HepG2 (cell line): ENCODE measurements around the gene NPB. TPM values are rescaled to one million over a fixed set of nuclear protein-coding genes. Genes with fewer than 3 reads are reported as not detected.

ENCODE experiments used
- AGO2 ChIP-seq: fragments of 200-400 bp; formaldehyde crosslinking; optimal IDR thresholded peaks from 2 replicates; pipeline ENCODE3; 2017; ENCODE audit warnings: mild to moderate bottlenecking, low read depth, low read length, moderate library complexity
- DNMT1 ChIP-seq: sonication (generic); formaldehyde crosslinking; IDR thresholded peaks from 2 replicates; pipeline ENCODE4 v1.5.1; 2020; ENCODE audit warnings: mild to moderate bottlenecking, missing genetic modification reagents
- EEA1 ChIP-seq: sonication (generic); formaldehyde crosslinking; IDR thresholded peaks from 2 replicates; pipeline ENCODE4 v1.5.1; 2020; ENCODE audit warnings: mild to moderate bottlenecking, missing genetic modification reagents, borderline replicate concordance
- EED ChIP-seq: sonication (generic); formaldehyde crosslinking; IDR thresholded peaks from 2 replicates; pipeline ENCODE4 v1.5.0; 2020; ENCODE audit warnings: mild to moderate bottlenecking, missing genetic modification reagents
- HNF1A ChIP-seq, 2 experiments: sonication (generic) in 1 of 2; formaldehyde crosslinking in 1 of 2; IDR thresholded peaks; 2 replicates each; pipeline versions ENCODE4 v1.4.0 to v1.6.1; 2016 to 2020; ENCODE audit warnings: borderline replicate concordance in 1 of 2, low read depth in 1 of 2, mild to moderate bottlenecking in 1 of 2, missing genetic modification reagents in 1 of 2
- HNF4A ChIP-seq: sonication (generic); formaldehyde crosslinking; IDR thresholded peaks from 2 replicates; pipeline ENCODE4 v1.4.0; 2020; ENCODE audit warnings: missing genetic modification reagents
- KLF11 ChIP-seq: IDR thresholded peaks from 2 replicates; pipeline ENCODE4 v1.6.1; 2016; ENCODE audit warnings: missing compliant biosample characterization
- MEF2D ChIP-seq: sonication (generic); formaldehyde crosslinking; IDR thresholded peaks from 2 replicates; pipeline ENCODE4 v1.5.1; 2020; ENCODE audit warnings: mild to moderate bottlenecking, missing genetic modification reagents
- NFIB ChIP-seq: sonication (generic); formaldehyde crosslinking; IDR thresholded peaks from 2 replicates; pipeline ENCODE4 v1.9.0; 2021; ENCODE audit warnings: missing genetic modification reagents, mild to moderate bottlenecking, borderline replicate concordance
- POLR2G ChIP-seq: fragments of 200-400 bp; formaldehyde crosslinking; IDR thresholded peaks from 2 replicates; pipeline ENCODE4 v1.6.1; 2018; ENCODE audit warnings: mild to moderate bottlenecking, low read depth, low read length, moderate library complexity
- PTBP1 ChIP-seq: fragments of 200-400 bp; formaldehyde crosslinking; IDR thresholded peaks from 2 replicates; pipeline ENCODE4 v1.6.1; 2018; ENCODE audit warnings: low read length, low read depth; ENCODE audit not compliant: poor library complexity, severe bottlenecking
- RXRA ChIP-seq: sonication (generic); formaldehyde crosslinking; IDR thresholded peaks from 2 replicates; pipeline ENCODE4 v1.5.1; 2020; ENCODE audit warnings: missing genetic modification reagents
- SALL2 ChIP-seq: sonication (generic); formaldehyde crosslinking; IDR thresholded peaks from 2 replicates; pipeline ENCODE4 v1.8.1; 2023; ENCODE audit warnings: mild to moderate bottlenecking, missing genetic modification reagents, inconsistent platforms
- SP140L ChIP-seq: sonication (generic); formaldehyde crosslinking; IDR thresholded peaks from 2 replicates; pipeline ENCODE4 v1.4.0; 2020; ENCODE audit warnings: missing genetic modification reagents, borderline replicate concordance
- YEATS4 ChIP-seq: sonication (generic); formaldehyde crosslinking; IDR thresholded peaks from 2 replicates; pipeline ENCODE4 v1.4.0; 2020; ENCODE audit warnings: missing genetic modification reagents, borderline replicate concordance
- ZBTB7A ChIP-seq: sonication (generic); formaldehyde crosslinking; IDR thresholded peaks from 2 replicates; pipeline ENCODE4 v1.8.0; 2022; ENCODE audit warnings: mild to moderate bottlenecking, missing genetic modification reagents
- polyA plus RNA-seq, 8 experiments: library from polyadenylated mRNA; depleted of rRNA in 3 of 8; stranded (reverse) in 7 of 8; unstranded in 1 of 8; fragments of >200 nt; fragmentation: Illumina TruSeq in 4 of 8; extraction: Trizol in 4 of 8; gene quantifications; 2 replicates each; pipeline versions ENCODE4 v1.2.1 to v1.2.3, GENCODE V29; 2011 to 2016; ENCODE audit warnings: low read depth in 4 of 8, missing spikeins in 1 of 8, mixed read lengths in 1 of 8; ENCODE audit not compliant: insufficient read depth in 1 of 8
- total RNA-seq, 5 experiments: library from RNA; depleted of rRNA; stranded (reverse); fragments of >200 nt; fragmentation: Illumina TruSeq; extraction: Trizol; gene quantifications; 2 replicates each; pipeline ENCODE4 v1.2.3, GENCODE V29; 2016; ENCODE audit warnings: low read depth in 1 of 5
- TF ChIP-seq, protein P1 (sequence below): sonication (generic); formaldehyde crosslinking; IDR thresholded peaks from 2 replicates; pipeline ENCODE4 v1.4.0; 2020; ENCODE audit warnings: mild to moderate bottlenecking, missing genetic modification reagents
- TF ChIP-seq, protein P2 (sequence below): sonication (generic); formaldehyde crosslinking; IDR thresholded peaks from 2 replicates; pipeline ENCODE4 v1.8.0; 2022; ENCODE audit warnings: mild to moderate bottlenecking, missing genetic modification reagents; ENCODE audit not compliant: insufficient replicate concordance
- TF ChIP-seq, protein P3 (sequence below): sonication (generic); formaldehyde crosslinking; conservative IDR thresholded peaks from 2 replicates; pipeline ENCODE4 v1.8.1; 2023; ENCODE audit warnings: missing genetic modification reagents

NPB gene
- total and polyA plus RNA-seq, 2 of the 13 experiments (the other 11 are each of a cell fraction or from before 2014, with no cell fraction given), result 0.11 to 0.93 TPM

- TF ChIP-seq, protein P1, sequence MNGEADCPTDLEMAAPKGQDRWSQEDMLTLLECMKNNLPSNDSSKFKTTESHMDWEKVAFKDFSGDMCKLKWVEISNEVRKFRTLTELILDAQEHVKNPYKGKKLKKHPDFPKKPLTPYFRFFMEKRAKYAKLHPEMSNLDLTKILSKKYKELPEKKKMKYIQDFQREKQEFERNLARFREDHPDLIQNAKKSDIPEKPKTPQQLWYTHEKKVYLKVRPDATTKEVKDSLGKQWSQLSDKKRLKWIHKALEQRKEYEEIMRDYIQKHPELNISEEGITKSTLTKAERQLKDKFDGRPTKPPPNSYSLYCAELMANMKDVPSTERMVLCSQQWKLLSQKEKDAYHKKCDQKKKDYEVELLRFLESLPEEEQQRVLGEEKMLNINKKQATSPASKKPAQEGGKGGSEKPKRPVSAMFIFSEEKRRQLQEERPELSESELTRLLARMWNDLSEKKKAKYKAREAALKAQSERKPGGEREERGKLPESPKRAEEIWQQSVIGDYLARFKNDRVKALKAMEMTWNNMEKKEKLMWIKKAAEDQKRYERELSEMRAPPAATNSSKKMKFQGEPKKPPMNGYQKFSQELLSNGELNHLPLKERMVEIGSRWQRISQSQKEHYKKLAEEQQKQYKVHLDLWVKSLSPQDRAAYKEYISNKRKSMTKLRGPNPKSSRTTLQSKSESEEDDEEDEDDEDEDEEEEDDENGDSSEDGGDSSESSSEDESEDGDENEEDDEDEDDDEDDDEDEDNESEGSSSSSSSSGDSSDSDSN, result no peak
- TF ChIP-seq EED (CRISPR knock-in tag) (no peak), NFIB (CRISPR knock-in tag) (no peak), AGO2 (peak; percentile 81), KLF11 (CRISPR knock-in tag) (no peak), PTBP1 (no peak), HNF4A (CRISPR knock-in tag) (no peak), MEF2D (CRISPR knock-in tag) (no peak), ZBTB7A (no peak), SALL2 (CRISPR knock-in tag) (no peak), HNF1A (IDR thresholded peaks at IDR 0.05; ENCODE audit: low read depth) (no peak), HNF1A (CRISPR knock-in tag; IDR thresholded peaks at IDR 0.05; ENCODE audit: borderline replicate concordance) (0 out of 2 replicates have a peak, but pooled peaks have one; percentile 13), POLR2G (peak; percentile 25; the same call in 1 of the 2 replicates), DNMT1 (CRISPR knock-in tag) (peak; percentile 72; the same call in 1 of the 2 replicates), RXRA (CRISPR knock-in tag) (no peak), EEA1 (CRISPR knock-in tag) (0 out of 2 replicates have a peak, but pooled peaks have one; percentile 17), SP140L (CRISPR knock-in tag) (no peak), YEATS4 (CRISPR knock-in tag) (no peak)
- TF ChIP-seq, protein P2, sequence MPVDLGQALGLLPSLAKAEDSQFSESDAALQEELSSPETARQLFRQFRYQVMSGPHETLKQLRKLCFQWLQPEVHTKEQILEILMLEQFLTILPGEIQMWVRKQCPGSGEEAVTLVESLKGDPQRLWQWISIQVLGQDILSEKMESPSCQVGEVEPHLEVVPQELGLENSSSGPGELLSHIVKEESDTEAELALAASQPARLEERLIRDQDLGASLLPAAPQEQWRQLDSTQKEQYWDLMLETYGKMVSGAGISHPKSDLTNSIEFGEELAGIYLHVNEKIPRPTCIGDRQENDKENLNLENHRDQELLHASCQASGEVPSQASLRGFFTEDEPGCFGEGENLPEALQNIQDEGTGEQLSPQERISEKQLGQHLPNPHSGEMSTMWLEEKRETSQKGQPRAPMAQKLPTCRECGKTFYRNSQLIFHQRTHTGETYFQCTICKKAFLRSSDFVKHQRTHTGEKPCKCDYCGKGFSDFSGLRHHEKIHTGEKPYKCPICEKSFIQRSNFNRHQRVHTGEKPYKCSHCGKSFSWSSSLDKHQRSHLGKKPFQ (CRISPR knock-in tag), result no peak
- TF ChIP-seq, protein P3, sequence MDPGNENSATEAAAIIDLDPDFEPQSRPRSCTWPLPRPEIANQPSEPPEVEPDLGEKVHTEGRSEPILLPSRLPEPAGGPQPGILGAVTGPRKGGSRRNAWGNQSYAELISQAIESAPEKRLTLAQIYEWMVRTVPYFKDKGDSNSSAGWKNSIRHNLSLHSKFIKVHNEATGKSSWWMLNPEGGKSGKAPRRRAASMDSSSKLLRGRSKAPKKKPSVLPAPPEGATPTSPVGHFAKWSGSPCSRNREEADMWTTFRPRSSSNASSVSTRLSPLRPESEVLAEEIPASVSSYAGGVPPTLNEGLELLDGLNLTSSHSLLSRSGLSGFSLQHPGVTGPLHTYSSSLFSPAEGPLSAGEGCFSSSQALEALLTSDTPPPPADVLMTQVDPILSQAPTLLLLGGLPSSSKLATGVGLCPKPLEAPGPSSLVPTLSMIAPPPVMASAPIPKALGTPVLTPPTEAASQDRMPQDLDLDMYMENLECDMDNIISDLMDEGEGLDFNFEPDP (CRISPR knock-in tag), result no peak
Measured at GRCh38 chr17:81934850-81935708, 33.0 kb downstream of the NPB start (continued).
